GM20000 (cell line): ENCODE measurements around the gene HOXA11.

Experiments used
- DNase-seq: peaks from one replicate; pipeline ENCODE4 v3.0.0; 2012; ENCODE audit warnings: low spot score
- CTCF ChIP-seq: IDR thresholded peaks from 2 replicates; pipeline ENCODE4 v1.5.1; 2012; ENCODE audit warnings: mild to moderate bottlenecking, control low read depth; ENCODE audit errors: extremely low read depth, missing control alignments

The HOXA11 gene

GRCh38 chr7:27185854-27186667 is 1.0 kb upstream of the HOXA11 start:
- no peak for DNase-seq

GRCh38 chr7:27184337-27185012 is 557 bp downstream of the HOXA11 start:
- DNase-seq = no peak
- TF ChIP-seq CTCF = no peak

More at GRCh38 chr7:27185854-27186667, 1.0 kb upstream of the HOXA11 start:
- TF ChIP-seq CTCF = no peak

DNA sequence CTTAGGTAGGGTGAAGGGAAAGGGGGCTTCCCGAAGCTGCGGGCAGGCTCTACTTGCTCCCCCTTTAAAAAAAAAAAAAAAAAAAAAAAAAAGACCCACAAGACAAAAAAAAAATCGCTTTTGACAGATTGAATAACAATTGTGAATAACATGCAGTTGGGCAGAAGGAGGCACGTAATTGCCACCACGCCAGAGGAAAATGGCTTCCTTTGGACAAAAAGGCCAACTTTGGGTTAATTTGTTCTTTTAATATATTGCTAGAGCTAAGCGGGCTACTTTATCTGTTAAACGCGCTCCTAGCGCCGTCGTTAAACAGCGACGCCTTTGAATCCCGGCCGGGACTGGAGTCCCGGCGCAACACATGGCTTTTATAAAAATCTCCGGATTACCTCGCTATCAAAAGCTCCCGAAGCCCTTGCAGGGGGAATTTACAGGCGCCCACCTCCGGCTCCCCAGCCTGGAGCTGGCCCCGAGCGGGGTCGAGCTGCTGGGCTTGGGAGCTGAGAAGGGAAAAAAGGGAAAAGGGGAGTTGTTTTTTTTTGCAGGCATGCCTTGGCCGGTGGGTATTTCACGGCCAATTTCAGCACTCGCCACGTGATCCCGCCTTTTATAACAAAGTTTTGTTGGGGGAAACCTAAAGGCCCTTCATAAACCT is 1.2 kb downstream of the HOXA11 start:
- TF ChIP-seq CTCF = no peak
- no peak for DNase-seq

DNA sequence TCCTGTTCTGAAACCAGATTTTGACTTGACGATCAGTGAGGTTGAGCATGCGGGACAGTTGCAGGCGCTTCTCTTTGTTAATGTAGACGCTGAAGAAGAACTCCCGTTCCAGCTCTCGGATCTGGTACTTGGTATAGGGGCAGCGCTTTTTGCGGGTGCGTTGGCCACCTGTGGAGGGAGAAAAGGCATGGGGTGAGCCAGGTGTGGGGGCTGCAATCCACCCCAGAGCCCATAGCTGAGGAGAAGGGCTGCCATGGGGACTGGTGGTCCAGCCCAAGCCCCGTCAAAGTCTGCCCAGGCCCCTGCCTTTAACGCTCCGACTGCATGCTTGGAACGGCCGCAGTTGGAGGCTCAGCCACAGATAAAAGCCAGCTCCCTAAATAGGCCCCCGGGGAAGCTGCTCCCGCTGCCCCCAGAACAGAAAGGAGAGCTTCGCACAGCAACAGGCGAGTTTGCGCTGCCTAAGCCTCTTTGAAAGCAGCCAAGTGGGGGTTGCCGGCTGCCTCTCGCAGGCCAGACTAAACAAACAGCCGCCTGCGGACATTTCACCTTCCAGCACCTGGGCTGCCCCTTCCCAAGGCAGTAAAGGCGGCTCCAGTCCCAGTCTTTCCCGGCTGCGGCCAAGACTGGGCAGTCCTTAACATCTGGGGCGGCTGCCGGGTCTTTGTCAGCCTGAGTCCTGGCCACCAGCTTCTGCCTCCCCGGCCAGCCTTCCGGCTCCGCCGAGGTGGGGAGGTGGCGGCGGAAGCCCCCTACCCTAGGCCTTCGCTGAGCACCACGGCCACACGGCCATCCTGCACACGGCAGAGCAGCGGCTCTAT is 2.0 kb downstream of the HOXA11 start:
- no peak for DNase-seq
- TF ChIP-seq CTCF = no peak

DNA sequence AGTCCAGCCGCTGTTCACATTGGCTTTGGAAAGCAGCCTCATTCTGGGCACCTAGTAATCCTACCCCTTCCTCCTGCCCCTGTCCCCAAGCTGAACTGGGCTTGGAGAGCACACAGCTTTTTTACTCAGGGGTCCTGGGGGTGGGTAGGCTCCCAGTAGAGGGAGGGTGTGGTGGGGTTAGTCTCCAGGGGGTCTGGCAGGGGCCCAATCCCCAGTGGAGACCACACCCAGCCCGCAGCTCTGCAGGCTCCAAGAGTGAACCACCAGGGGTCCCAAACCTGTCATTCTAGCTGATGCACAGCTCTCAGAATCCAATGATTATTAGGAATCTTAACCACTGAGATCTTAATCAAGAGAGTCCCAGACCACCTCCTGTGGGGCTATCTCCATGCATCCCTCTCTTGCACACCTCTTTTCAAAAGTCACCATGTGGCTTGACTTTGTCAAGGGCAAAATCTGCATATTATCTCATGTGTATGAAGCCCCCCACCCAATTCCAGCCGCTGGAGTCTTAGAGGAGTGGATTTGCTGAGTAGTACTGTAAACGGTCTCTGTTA is 2.7 kb downstream of the HOXA11 start:
- no peak for DNase-seq

DNA sequence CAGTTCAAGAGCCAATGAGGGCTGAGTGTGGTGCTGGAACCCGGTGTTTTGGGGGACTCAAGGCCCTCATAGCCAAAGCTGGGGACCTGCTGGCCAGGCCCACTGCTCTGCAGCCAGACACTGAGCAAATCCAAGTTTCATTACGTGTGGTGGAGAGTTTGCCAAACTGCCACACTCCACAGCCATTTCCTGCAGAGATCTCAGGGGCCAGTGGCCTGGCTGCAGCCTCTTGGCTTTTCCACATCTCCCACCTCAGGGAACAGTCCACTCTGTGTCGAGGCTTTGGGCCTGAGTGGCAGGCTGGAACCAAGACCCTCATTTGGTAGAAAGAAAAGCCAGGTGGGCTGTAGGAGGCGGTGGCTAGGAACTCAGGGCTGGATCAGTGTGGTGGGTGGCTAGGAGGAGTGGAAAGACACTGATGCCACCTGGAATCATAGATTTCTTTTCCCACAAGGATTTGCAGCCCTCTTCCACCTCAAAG is 3.2 kb downstream of the HOXA11 start:
- TF ChIP-seq CTCF = no peak
- no peak for DNase-seq

More for the DNA sequence above, 2.7 kb downstream of the HOXA11 start:
- TF ChIP-seq CTCF = no peak
